HG03520 (cell line): ENCODE measurements around the gene GRIK4.

Experiments
- ATAC-seq: cut with Tn5 transposase; IDR thresholded peaks from one replicate; pipeline ENCODE4 v1.9.1; 2021; ENCODE audit warnings: mild to moderate bottlenecking, moderate library complexity; ENCODE audit not compliant: unreplicated experiment

The GRIK4 gene

GRCh38 chr11:120928627-120929026 is 417.1 kb downstream of the GRIK4 start:
- ATAC-seq = no peak

- ATAC-seq = no peak
These were observed 417.5 kb downstream of the GRIK4 start for GRCh38 chr11:120929090-120929489.

GRCh38 chr11:120929664-120930154 is 418.2 kb downstream of the GRIK4 start:
- ATAC-seq = peak; percentile 43

- no peak for ATAC-seq
These were observed 419.7 kb downstream of the GRIK4 start for GRCh38 chr11:120931057-120931779.

- no peak for ATAC-seq
These were observed 420.9 kb downstream of the GRIK4 start for GRCh38 chr11:120932305-120932915.

GRCh38 chr11:120936356-120936755 is 424.8 kb downstream of the GRIK4 start:
- ATAC-seq = no peak

- ATAC-seq = no peak
These were observed 426.0 kb downstream of the GRIK4 start for GRCh38 chr11:120937501-120937900.

GRCh38 chr11:120938260-120938659 is 426.7 kb downstream of the GRIK4 start:
- no peak for ATAC-seq

- no peak for ATAC-seq
These were observed 428.8 kb downstream of the GRIK4 start for GRCh38 chr11:120940160-120940848.

GRCh38 chr11:120941000-120941399 is 429.5 kb downstream of the GRIK4 start:
- no peak for ATAC-seq

- no peak for ATAC-seq
These were observed 431.2 kb downstream of the GRIK4 start for GRCh38 chr11:120942701-120943100.

- no peak for ATAC-seq
These were observed 433.5 kb downstream of the GRIK4 start for GRCh38 chr11:120945042-120945441.

GRCh38 chr11:120950880-120951279 is 439.3 kb downstream of the GRIK4 start:
- no peak for ATAC-seq

- no peak for ATAC-seq
These were observed 441.2 kb downstream of the GRIK4 start for GRCh38 chr11:120952461-120953434.

GRCh38 chr11:120954381-120954780 is 442.8 kb downstream of the GRIK4 start:
- ATAC-seq = no peak

- no peak for ATAC-seq
These were observed 445.4 kb downstream of the GRIK4 start for GRCh38 chr11:120956710-120957495.

GRCh38 chr11:120958185-120958584 is 446.6 kb downstream of the GRIK4 start:
- ATAC-seq = no peak

GRCh38 chr11:120959189-120959588 is 447.6 kb downstream of the GRIK4 start:
- no peak for ATAC-seq

GRCh38 chr11:120964857-120965256 is 453.3 kb downstream of the GRIK4 start:
- no peak for ATAC-seq

GRCh38 chr11:120966840-120967239 is 455.3 kb downstream of the GRIK4 start:
- ATAC-seq = no peak
